GM19395 (cell line): Measurements from ENCODE around the gene RANGAP1.

ENCODE experiments used
- ATAC-seq: cut with Tn5 transposase; IDR thresholded peaks from one replicate; pipeline ENCODE4 v1.9.1; 2021; ENCODE audit warnings: mild to moderate bottlenecking, moderate library complexity; ENCODE audit not compliant: unreplicated experiment

Gene RANGAP1

GRCh38 chr22:41204066-41204465 is 81.9 kb downstream of the RANGAP1 start:
- no peak for ATAC-seq

GRCh38 chr22:41203118-41203517 is 82.9 kb downstream of the RANGAP1 start:
- ATAC-seq, result no peak

GRCh38 chr22:41201141-41201540 is 84.8 kb downstream of the RANGAP1 start:
- ATAC-seq, result no peak

GRCh38 chr22:41198027-41198580 is 87.9 kb downstream of the RANGAP1 start:
- ATAC-seq, result no peak

DNA sequence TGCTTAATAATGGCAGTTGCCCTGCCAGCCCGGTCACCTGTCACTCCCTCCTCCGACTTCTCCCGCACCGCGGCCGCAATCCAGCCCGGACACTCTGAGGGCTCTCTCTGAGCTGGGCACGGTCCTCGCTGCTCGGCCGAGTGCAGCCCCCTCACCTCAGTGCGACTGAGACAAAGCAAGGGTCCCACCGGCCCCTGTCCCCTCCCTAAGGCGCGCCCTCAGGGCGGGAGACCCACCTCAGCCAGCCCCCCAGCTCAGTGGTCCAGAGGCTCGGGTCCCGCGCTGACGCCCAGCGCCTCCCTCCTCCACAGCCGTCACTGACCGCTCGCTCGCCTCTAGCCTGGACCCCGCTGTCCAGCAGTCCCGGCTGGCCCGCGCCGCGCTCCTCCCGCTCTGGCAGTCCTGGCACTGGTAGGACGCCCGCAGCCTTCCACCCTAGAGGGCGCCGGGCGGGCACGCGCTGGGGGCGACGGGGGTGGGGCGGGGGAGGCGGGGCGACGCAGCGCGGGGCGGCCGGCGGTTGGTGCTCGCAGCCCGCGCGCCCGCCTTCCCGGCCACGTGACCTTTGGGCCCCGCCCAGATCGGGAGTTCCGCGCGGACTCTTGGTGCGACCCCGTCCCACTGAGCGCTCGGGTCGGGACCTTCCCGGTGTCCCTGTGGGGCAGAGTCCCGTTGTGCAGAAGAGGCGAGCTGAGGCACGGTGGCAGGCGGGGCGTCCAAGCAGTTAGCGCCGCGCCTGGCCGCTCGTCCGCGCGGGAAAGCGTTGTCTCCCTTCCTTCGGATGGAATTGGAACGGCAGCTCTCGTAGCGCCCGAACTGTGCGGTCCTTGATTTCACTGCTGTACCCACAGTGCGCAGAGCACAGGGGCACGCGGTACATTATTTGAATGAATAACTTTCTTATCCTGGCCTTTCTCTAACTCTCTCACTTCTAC is 88.7 kb downstream of the RANGAP1 start:
- ATAC-seq, result peak; percentile 79
